Panc1 (cell line): ENCODE results near the gene LRP1B.

Experiments used
- CTCF ChIP-seq: fragments of 450-650 bp; IDR thresholded peaks from 2 replicates; pipeline ENCODE4 v1.5.1; 2017; ENCODE audit warnings: mild to moderate bottlenecking
- POLR2AphosphoS5 ChIP-seq: IDR thresholded peaks from 2 replicates; pipeline ENCODE4 v1.6.1; 2012; ENCODE audit warnings: mild to moderate bottlenecking, low read depth, low read length, moderate library complexity
- TF ChIP-seq, protein P1 (sequence below), 2 experiments: IDR thresholded peaks; 2 replicates each; pipeline ENCODE4 v1.6.1; 2011 to 2012; ENCODE audit warnings: low read depth in 2 of 2, control low read depth in 1 of 2, low read length in 1 of 2, mild to moderate bottlenecking in 1 of 2, moderate library complexity in 1 of 2; ENCODE audit not compliant: insufficient read depth in 1 of 2

- TF ChIP-seq POLR2AphosphoS5, result no peak
- TF ChIP-seq CTCF, result no peak
- TF ChIP-seq, protein P1, sequence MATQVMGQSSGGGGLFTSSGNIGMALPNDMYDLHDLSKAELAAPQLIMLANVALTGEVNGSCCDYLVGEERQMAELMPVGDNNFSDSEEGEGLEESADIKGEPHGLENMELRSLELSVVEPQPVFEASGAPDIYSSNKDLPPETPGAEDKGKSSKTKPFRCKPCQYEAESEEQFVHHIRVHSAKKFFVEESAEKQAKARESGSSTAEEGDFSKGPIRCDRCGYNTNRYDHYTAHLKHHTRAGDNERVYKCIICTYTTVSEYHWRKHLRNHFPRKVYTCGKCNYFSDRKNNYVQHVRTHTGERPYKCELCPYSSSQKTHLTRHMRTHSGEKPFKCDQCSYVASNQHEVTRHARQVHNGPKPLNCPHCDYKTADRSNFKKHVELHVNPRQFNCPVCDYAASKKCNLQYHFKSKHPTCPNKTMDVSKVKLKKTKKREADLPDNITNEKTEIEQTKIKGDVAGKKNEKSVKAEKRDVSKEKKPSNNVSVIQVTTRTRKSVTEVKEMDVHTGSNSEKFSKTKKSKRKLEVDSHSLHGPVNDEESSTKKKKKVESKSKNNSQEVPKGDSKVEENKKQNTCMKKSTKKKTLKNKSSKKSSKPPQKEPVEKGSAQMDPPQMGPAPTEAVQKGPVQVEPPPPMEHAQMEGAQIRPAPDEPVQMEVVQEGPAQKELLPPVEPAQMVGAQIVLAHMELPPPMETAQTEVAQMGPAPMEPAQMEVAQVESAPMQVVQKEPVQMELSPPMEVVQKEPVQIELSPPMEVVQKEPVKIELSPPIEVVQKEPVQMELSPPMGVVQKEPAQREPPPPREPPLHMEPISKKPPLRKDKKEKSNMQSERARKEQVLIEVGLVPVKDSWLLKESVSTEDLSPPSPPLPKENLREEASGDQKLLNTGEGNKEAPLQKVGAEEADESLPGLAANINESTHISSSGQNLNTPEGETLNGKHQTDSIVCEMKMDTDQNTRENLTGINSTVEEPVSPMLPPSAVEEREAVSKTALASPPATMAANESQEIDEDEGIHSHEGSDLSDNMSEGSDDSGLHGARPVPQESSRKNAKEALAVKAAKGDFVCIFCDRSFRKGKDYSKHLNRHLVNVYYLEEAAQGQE (IDR thresholded peaks at IDR 0.05; ENCODE audit: insufficient read depth in 1 of 2, low read depth in 2 of 2, low read length in 1 of 2), result no peak
These were observed 11.5 kb downstream of the LRP1B start for GRCh38 chr2:142119347-142119746.
